Liver (tissue), 9 donors: Measurements from ENCODE around the gene SMAD7. TPM values are rescaled to one million over a fixed set of nuclear protein-coding genes. Genes with fewer than 3 reads are reported as not detected.
A peak's percentile ranks its signal among the peaks of the same experiment; 100 is the strongest.

Source experiments
- DNase-seq: peaks from one replicate; pipeline ENCODE4 v3.0.0-alpha.2; 2017; ENCODE audit warnings: low spot score
- H3K27ac ChIP-seq, 2 donors: one replicate each; pipeline ENCODE4 v1.7.0; 2013; ENCODE audit warnings: inconsistent platforms in 2 of 2, low read length in 2 of 2, control low read depth in 1 of 2, low read depth in 1 of 2, mild to moderate bottlenecking in 1 of 2
- H3K27me3 ChIP-seq, 4 donors: one replicate each; pipeline versions ENCODE4 v1.6.1 to v1.7.0; 2013; ENCODE audit warnings: low read length in 3 of 4, inconsistent platforms in 1 of 4, mild to moderate bottlenecking in 1 of 4, moderate library complexity in 1 of 4; ENCODE audit not compliant: control insufficient read depth in 4 of 4, insufficient read depth in 4 of 4
- H3K36me3 ChIP-seq, 4 donors: one replicate each; pipeline versions ENCODE4 v1.6.1 to v1.7.0; 2013; ENCODE audit warnings: low read length in 3 of 4, mild to moderate bottlenecking in 3 of 4, low read depth in 1 of 4, moderate library complexity in 1 of 4; ENCODE audit not compliant: control insufficient read depth in 4 of 4, insufficient read depth in 3 of 4
- H3K4me1 ChIP-seq, 4 donors: one replicate each; pipeline versions ENCODE4 v1.6.1 to v1.7.0; 2013; ENCODE audit warnings: low read length in 3 of 4, mild to moderate bottlenecking in 3 of 4, moderate library complexity in 1 of 4; ENCODE audit not compliant: control insufficient read depth in 4 of 4, insufficient read depth in 4 of 4
- H3K4me3 ChIP-seq, 3 donors: one replicate each; pipeline versions ENCODE4 v1.6.1 to v1.7.0; 2013; ENCODE audit warnings: low read length in 3 of 3, control low read depth in 1 of 3, low read depth in 1 of 3, mild to moderate bottlenecking in 1 of 3
- H3K9ac ChIP-seq, 2 donors: one replicate each; pipeline ENCODE4 v1.7.0; 2013; ENCODE audit warnings: low read length in 2 of 2, mild to moderate bottlenecking in 2 of 2, moderate library complexity in 2 of 2, control low read depth in 1 of 2, low read depth in 1 of 2
- H3K9me3 ChIP-seq, 4 donors: one replicate each; pipeline versions ENCODE4 v1.6.1 to v1.7.0; 2013; ENCODE audit warnings: low read length in 3 of 4; ENCODE audit not compliant: control insufficient read depth in 4 of 4
- EGR1 ChIP-seq, 2 donors: IDR thresholded peaks; 2 replicates each; pipeline ENCODE4 v1.6.1; 2016 to 2018; ENCODE audit warnings: antibody characterized with exemption in 2 of 2, low read depth in 2 of 2
- FOXA1 ChIP-seq: IDR thresholded peaks from 2 replicates; pipeline ENCODE4 v1.6.1; 2016; ENCODE audit warnings: antibody characterized with exemption
- FOXA2 ChIP-seq: IDR thresholded peaks from 2 replicates; pipeline ENCODE4 v1.6.1; 2016; ENCODE audit warnings: antibody characterized with exemption
- GABPA ChIP-seq, 2 donors: IDR thresholded peaks in 1 of 2; conservative IDR thresholded peaks in 1 of 2; 2 replicates each; pipeline ENCODE4 v1.6.1; 2016; ENCODE audit warnings: antibody characterized with exemption in 2 of 2, mild to moderate bottlenecking in 1 of 2, moderate library complexity in 1 of 2
- HNF4A ChIP-seq, 2 donors: conservative IDR thresholded peaks; 2 replicates each; pipeline ENCODE4 v1.6.1; 2016; ENCODE audit warnings: antibody characterized with exemption in 2 of 2, mild to moderate bottlenecking in 2 of 2
- HNF4G ChIP-seq: IDR thresholded peaks from 2 replicates; pipeline ENCODE4 v1.6.1; 2016; ENCODE audit warnings: antibody characterized with exemption
- JUND ChIP-seq, 2 donors: IDR thresholded peaks; 2 replicates each; pipeline ENCODE4 v1.6.1; 2016; ENCODE audit warnings: antibody characterized with exemption in 2 of 2
- NR2F2 ChIP-seq: IDR thresholded peaks from 2 replicates; pipeline ENCODE4 v1.6.1; 2016; ENCODE audit warnings: antibody characterized with exemption
- RAD21 ChIP-seq, 2 donors: IDR thresholded peaks; 2 replicates each; pipeline ENCODE4 v1.6.1; 2016; ENCODE audit warnings: antibody characterized with exemption in 2 of 2, mild to moderate bottlenecking in 2 of 2
- RXRA ChIP-seq, 2 donors: IDR thresholded peaks; 2 replicates each; pipeline ENCODE4 v1.6.1; 2017 to 2018; ENCODE audit warnings: antibody characterized with exemption in 2 of 2, mild to moderate bottlenecking in 1 of 2
- SP1 ChIP-seq: IDR thresholded peaks from 2 replicates; pipeline ENCODE4 v1.6.1; 2018; ENCODE audit warnings: antibody characterized with exemption, mild to moderate bottlenecking
- TAF1 ChIP-seq: conservative IDR thresholded peaks from 2 replicates; pipeline ENCODE4 v1.6.1; 2016; ENCODE audit warnings: antibody characterized with exemption, mild to moderate bottlenecking
- YY1 ChIP-seq: IDR thresholded peaks from 2 replicates; pipeline ENCODE4 v1.6.1; 2016; ENCODE audit warnings: antibody characterized with exemption, mild to moderate bottlenecking
- WGBS: extraction: QIAGEN DNeasy Blood & Tissue Kit; methylation state at CpG from one replicate; pipeline ENCODE4 v1.1.7; 2013; 5-methylcytosine and 5-hydroxymethylcytosine counted together
- polyA plus RNA-seq, 2 donors: library from polyadenylated mRNA; stranded (reverse) in 1 of 2; unstranded in 1 of 2; fragments of 200-250 nt in 1 of 2; fragments of >200 nt in 1 of 2; fragmentation: Nextera tagmentation in 1 of 2; extraction: Ambion mirVana in 1 of 2; gene quantifications; one replicate each; pipeline versions ENCODE4 v1.2.1 to v1.2.3, GENCODE V29; 2013 to 2015
- total RNA-seq, 2 donors: library from RNA; depleted of rRNA; stranded (reverse); fragments of >200 nt; gene quantifications; one replicate each; pipeline ENCODE4 v1.2.3, GENCODE V29; 2014
- TF ChIP-seq, protein P1 (sequence below): fragments of 150-350 bp; IDR thresholded peaks from 2 replicates; pipeline ENCODE4 v1.5.1; 2017; ENCODE audit warnings: improper control_type of control experiment, low read depth, low read length; ENCODE audit not compliant: missing input control
- TF ChIP-seq, protein P2 (sequence below): IDR thresholded peaks from 2 replicates; pipeline ENCODE4 v1.6.1; 2016; ENCODE audit warnings: antibody characterized with exemption, mild to moderate bottlenecking
- TF ChIP-seq, protein P3 (sequence below): IDR thresholded peaks from 2 replicates; pipeline ENCODE4 v1.6.1; 2016; ENCODE audit warnings: antibody characterized with exemption
- TF ChIP-seq, protein P4 (sequence below): IDR thresholded peaks from 2 replicates; pipeline ENCODE4 v1.6.1; 2016; ENCODE audit warnings: antibody characterized with exemption
- TF ChIP-seq, protein P5 (sequence below): IDR thresholded peaks from 2 replicates; pipeline ENCODE4 v1.6.1; 2016; ENCODE audit warnings: antibody characterized with exemption
- donor health status: healthy.
- donor health status: healthy.
- donor health status: healthy.
- donor health status: healthy.
- donor health status: healthy.

Gene SMAD7
- total and polyA plus RNA-seq, 4 donors = 3.2 to 11.8 (median 10.1) TPM

DNA sequence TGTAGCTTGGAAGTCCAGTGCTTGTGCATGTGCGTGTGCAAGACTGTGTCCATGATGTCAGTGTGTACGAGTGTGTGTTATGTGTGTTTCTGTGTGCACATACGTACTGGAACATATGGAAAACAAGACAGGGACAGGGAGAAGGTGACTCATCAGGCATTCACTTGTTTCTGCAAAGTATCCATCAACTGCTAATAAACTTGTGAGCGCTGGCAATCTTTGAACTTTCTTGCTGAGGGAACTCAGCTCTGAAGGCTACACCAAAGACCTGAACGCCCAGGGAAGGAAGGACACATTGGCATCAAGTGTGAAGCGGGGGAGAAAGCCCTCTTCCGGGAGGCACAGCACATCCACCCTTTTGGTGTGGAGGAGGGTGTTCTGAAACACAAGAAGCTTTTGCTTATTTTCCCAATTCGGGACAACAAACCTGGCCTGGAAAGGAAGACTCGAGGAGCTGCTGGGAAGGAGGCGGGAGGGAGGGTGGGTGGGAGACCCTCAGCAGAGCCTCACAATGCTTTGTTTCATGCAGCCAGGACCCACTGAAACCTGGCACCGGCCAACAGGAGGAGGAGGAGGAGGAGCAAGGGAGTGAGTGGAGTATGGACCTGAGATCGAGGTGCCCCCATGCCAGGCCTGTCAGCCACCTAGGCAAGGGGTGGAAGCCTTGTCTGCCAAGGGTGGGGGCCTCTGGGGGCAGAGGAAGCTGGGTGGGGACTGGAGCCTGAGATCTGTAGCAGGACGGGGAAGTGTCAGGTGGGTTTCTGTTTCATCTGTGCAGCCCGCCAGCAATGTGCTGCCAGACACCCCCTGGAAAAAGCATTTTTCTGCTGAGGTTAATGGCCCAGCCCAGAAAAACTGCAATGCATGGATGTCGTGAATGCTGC is 26.8 kb downstream of the SMAD7 start:
- H3K9me3 ChIP-seq = no peaks in the 10 kb centered on the region
- TF ChIP-seq, protein P1, sequence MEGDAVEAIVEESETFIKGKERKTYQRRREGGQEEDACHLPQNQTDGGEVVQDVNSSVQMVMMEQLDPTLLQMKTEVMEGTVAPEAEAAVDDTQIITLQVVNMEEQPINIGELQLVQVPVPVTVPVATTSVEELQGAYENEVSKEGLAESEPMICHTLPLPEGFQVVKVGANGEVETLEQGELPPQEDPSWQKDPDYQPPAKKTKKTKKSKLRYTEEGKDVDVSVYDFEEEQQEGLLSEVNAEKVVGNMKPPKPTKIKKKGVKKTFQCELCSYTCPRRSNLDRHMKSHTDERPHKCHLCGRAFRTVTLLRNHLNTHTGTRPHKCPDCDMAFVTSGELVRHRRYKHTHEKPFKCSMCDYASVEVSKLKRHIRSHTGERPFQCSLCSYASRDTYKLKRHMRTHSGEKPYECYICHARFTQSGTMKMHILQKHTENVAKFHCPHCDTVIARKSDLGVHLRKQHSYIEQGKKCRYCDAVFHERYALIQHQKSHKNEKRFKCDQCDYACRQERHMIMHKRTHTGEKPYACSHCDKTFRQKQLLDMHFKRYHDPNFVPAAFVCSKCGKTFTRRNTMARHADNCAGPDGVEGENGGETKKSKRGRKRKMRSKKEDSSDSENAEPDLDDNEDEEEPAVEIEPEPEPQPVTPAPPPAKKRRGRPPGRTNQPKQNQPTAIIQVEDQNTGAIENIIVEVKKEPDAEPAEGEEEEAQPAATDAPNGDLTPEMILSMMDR = no peak
- TF ChIP-seq, protein P2, sequence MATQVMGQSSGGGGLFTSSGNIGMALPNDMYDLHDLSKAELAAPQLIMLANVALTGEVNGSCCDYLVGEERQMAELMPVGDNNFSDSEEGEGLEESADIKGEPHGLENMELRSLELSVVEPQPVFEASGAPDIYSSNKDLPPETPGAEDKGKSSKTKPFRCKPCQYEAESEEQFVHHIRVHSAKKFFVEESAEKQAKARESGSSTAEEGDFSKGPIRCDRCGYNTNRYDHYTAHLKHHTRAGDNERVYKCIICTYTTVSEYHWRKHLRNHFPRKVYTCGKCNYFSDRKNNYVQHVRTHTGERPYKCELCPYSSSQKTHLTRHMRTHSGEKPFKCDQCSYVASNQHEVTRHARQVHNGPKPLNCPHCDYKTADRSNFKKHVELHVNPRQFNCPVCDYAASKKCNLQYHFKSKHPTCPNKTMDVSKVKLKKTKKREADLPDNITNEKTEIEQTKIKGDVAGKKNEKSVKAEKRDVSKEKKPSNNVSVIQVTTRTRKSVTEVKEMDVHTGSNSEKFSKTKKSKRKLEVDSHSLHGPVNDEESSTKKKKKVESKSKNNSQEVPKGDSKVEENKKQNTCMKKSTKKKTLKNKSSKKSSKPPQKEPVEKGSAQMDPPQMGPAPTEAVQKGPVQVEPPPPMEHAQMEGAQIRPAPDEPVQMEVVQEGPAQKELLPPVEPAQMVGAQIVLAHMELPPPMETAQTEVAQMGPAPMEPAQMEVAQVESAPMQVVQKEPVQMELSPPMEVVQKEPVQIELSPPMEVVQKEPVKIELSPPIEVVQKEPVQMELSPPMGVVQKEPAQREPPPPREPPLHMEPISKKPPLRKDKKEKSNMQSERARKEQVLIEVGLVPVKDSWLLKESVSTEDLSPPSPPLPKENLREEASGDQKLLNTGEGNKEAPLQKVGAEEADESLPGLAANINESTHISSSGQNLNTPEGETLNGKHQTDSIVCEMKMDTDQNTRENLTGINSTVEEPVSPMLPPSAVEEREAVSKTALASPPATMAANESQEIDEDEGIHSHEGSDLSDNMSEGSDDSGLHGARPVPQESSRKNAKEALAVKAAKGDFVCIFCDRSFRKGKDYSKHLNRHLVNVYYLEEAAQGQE = no peak
- TF ChIP-seq HNF4G (no peak), YY1 (no peak), FOXA1 (no peak), GABPA (IDR thresholded peaks at IDR 0.05 in 1 of 2, conservative IDR thresholded peaks at IDR 0.05 in 1 of 2) (no peak), RAD21 (IDR thresholded peaks at IDR 0.05) (no peak), EGR1 (IDR thresholded peaks at IDR 0.05; ENCODE audit: low read depth in 2 of 2) (no peak), RXRA (IDR thresholded peaks at IDR 0.05) (no peak), HNF4A (conservative IDR thresholded peaks at IDR 0.05) (no peak), SP1 (no peak), FOXA2 (no peak), TAF1 (no peak), NR2F2 (no peak), JUND (IDR thresholded peaks at IDR 0.05) (no peak)
- TF ChIP-seq, protein P3, sequence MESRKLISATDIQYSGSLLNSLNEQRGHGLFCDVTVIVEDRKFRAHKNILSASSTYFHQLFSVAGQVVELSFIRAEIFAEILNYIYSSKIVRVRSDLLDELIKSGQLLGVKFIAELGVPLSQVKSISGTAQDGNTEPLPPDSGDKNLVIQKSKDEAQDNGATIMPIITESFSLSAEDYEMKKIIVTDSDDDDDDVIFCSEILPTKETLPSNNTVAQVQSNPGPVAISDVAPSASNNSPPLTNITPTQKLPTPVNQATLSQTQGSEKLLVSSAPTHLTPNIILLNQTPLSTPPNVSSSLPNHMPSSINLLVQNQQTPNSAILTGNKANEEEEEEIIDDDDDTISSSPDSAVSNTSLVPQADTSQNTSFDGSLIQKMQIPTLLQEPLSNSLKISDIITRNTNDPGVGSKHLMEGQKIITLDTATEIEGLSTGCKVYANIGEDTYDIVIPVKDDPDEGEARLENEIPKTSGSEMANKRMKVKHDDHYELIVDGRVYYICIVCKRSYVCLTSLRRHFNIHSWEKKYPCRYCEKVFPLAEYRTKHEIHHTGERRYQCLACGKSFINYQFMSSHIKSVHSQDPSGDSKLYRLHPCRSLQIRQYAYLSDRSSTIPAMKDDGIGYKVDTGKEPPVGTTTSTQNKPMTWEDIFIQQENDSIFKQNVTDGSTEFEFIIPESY = no peak
- TF ChIP-seq, protein P4, sequence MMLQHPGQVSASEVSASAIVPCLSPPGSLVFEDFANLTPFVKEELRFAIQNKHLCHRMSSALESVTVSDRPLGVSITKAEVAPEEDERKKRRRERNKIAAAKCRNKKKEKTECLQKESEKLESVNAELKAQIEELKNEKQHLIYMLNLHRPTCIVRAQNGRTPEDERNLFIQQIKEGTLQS = no peak
- TF ChIP-seq, protein P5, sequence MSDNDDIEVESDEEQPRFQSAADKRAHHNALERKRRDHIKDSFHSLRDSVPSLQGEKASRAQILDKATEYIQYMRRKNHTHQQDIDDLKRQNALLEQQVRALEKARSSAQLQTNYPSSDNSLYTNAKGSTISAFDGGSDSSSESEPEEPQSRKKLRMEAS = no peak
- H3K27me3 ChIP-seq = no peaks in the 10 kb centered on the region
- 74% methylated on average over 15 of the region's 15 CpGs for WGBS
- no peak for DNase-seq
- H3K4me3 ChIP-seq = no peak overlapping the region
- H3K36me3 ChIP-seq = peaks cover 5 to 15% (median 7%) of the 10 kb centered on the region in 4 donors
- H3K27ac ChIP-seq = peak overlapping the region; percentile 58 to 79
- H3K4me1 ChIP-seq = peaks cover 19 to 73% (median 51%) of the 10 kb centered on the region in 4 donors
- no peak overlapping the region for H3K9ac ChIP-seq
